HG02852 (cell line): Measurements from ENCODE around the gene TMEM91.
"Not testable (repeated sequence)": the region's sequence is repeated elsewhere in the genome, so short reads cannot be mapped to it uniquely, and the experiment has no call there.

Source experiments
- ATAC-seq: cut with Tn5 transposase; IDR thresholded peaks from one replicate; pipeline ENCODE4 v1.9.1; 2021; ENCODE audit warnings: mild to moderate bottlenecking, moderate library complexity; ENCODE audit not compliant: unreplicated experiment

Gene TMEM91

GRCh38 chr19:41376241-41376997 is at the start of gene TMEM91:
Gene TMEM91, plus strand, starts transcription at chr19:41376533. Its CDS starts 1,777 bp downstream, at chr19:41378310.
- no peak for ATAC-seq

- no peak for ATAC-seq
Measured at GRCh38 chr19:41327076-41327575, 49.2 kb upstream of the TMEM91 start.

- peak; percentile 45 for ATAC-seq
Measured at GRCh38 chr19:41327576-41328156, 48.7 kb upstream of the TMEM91 start.

GRCh38 chr19:41328157-41328841 is 48.0 kb upstream of the TMEM91 start:
- peak; percentile 4 for ATAC-seq

GRCh38 chr19:41328842-41329225 is 47.5 kb upstream of the TMEM91 start:
- no peak for ATAC-seq

- no peak for ATAC-seq
Measured at GRCh38 chr19:41330481-41330880, 45.9 kb upstream of the TMEM91 start.

GRCh38 chr19:41330946-41331678 is 45.2 kb upstream of the TMEM91 start:
- ATAC-seq = no peak

GRCh38 chr19:41332000-41332399 is 44.3 kb upstream of the TMEM91 start:
- ATAC-seq = no peak

GRCh38 chr19:41332468-41332867 is 43.9 kb upstream of the TMEM91 start:
- no peak for ATAC-seq

- ATAC-seq = no peak
Measured at GRCh38 chr19:41334793-41335192, 41.5 kb upstream of the TMEM91 start.

- no peak for ATAC-seq
Measured at GRCh38 chr19:41335467-41335866, 40.9 kb upstream of the TMEM91 start.

- ATAC-seq = no peak
Measured at GRCh38 chr19:41339936-41340335, 36.4 kb upstream of the TMEM91 start.

- ATAC-seq = no peak
Measured at GRCh38 chr19:41341669-41342490, 34.5 kb upstream of the TMEM91 start.

GRCh38 chr19:41344162-41344561 is 32.2 kb upstream of the TMEM91 start:
- ATAC-seq = no peak

- ATAC-seq = not testable (repeated sequence)
Measured at GRCh38 chr19:41346916-41347315, 29.4 kb upstream of the TMEM91 start.

- no peak for ATAC-seq
Measured at GRCh38 chr19:41350735-41351338, 25.5 kb upstream of the TMEM91 start.

- ATAC-seq = no peak
Measured at GRCh38 chr19:41351339-41352245, 24.7 kb upstream of the TMEM91 start.

GRCh38 chr19:41352279-41352608 is 24.1 kb upstream of the TMEM91 start:
- no peak for ATAC-seq
